NCI-H2196 (cell line): ENCODE results near the gene SULF2.
"Not testable (repeated sequence)": the region's sequence is repeated elsewhere in the genome, so short reads cannot be mapped to it uniquely, and the experiment has no call there.

Experiments used
- DNase-seq: peaks from one replicate; lab custom pipeline; 2025; ENCODE audit not compliant: unreplicated experiment; lab: John Stamatoyannopoulos, UW

Gene SULF2

DNA sequence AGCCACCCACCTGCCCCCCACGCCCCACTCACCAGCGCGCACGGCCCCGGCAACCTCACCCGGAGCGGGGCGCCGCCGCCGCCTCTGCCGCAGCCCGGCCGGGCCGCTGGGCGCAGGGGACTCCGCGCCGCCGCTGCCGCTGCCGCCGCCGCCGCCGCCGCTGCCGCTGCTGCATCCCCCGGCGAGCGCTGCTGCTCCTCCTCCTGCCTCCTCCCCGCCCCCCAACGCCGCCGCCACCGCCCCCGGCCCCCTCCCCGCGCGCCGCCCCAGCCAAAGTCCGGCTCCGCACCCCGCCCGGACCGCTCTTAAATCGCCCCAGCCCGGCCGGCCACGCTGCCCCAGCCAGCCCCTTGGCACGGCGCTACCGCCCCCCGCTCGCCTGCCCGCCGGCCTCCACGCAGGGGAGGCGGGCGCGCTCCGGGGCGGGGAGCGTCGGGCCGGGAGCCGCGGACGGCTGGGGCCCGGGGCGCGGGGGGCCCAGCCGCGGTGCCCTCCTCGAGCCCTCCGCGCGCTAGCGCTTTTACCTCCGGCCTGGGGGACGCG, at the start of gene SULF2:
Gene SULF2, minus strand, starts transcription at position 171 of the 543 bp plus-strand sequence. CDS start 28,118 bp downstream, outside the sequence.
- DNase-seq: no peak

GRCh38 chr20:47831675-47832074, 46.4 kb upstream of the SULF2 start:
- not testable (repeated sequence) for DNase-seq

DNA sequence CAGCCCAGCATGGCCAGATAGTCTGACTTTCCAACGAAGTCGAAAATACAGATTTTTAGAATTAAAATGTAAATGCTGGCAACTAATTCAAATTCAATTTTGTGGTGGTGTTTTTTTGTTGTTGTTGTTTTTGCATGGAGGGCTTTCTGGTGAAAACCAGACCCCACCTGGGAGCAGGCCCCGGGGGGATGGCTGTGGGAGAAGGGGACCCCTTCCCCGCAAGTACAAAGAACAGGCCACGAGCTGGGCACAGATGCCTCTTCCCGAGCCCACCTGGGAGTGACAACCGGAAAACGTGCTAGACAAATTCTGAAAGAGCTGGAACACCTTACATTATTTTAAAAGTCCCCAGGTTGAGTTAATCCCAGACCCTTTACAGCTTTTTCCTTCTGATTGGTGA, 41.4 kb upstream of the SULF2 start:
- DNase-seq: not testable (repeated sequence)

DNA sequence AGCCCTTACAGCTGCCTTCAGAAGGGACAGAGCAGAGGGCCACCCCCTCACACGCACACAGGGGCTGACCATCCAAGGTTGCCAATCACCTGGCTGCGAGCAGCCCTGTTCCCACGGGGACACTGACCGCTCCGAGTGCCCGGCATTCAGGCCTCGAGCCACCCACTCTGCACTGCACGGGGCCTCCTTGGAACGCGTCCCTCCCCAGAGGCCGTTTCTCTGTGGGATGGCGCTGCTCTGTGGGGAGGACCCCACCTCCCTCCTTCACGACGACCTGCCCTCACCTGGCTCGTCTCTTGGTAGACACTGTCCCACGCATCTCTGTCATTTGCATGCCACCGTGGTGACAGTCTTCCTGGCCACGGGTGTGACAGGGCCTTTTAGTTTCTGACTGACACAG, 40.7 kb upstream of the SULF2 start:
- DNase-seq: not testable (repeated sequence)

DNA sequence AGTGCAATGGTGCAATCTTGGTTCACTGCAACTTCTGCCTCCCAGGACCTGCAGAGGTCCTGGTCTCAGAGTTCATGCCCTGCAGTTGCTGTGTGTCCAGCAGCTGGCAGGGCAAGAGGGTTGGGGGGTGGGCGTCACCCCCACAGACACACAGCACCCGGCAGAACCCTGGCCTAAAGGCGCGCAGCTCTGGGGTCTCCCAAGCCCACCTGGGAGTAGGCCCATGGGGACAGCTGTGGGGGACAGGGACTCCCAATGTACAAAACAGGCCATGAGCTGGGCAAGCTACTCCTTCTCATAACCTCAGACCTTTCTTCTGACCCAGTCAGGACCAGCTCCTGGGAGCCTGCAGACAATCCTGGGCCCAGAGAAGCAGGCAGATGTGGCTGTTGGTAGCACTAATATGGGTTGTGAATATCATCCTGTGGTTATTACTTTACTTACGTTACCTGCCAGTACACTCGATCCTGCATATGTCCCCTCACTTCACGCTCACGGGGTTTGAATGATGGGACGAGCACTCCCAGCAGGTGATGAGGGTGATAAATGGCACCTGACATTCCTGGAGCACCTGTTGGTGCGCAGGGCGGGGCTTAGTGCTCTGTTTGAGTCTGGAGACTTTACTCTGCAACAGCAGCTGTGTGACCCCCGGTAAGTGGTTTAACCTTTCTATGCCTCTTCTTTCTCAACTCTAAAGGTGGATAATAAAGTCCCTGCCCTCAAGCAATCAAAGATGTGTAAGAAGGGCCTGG, 39.9 kb upstream of the SULF2 start:
- DNase-seq: no peak

GRCh38 chr20:47823941-47824340, 38.7 kb upstream of the SULF2 start:
- DNase-seq: not testable (repeated sequence)

GRCh38 chr20:47821481-47822100, 36.3 kb upstream of the SULF2 start:
- no peak for DNase-seq

DNA sequence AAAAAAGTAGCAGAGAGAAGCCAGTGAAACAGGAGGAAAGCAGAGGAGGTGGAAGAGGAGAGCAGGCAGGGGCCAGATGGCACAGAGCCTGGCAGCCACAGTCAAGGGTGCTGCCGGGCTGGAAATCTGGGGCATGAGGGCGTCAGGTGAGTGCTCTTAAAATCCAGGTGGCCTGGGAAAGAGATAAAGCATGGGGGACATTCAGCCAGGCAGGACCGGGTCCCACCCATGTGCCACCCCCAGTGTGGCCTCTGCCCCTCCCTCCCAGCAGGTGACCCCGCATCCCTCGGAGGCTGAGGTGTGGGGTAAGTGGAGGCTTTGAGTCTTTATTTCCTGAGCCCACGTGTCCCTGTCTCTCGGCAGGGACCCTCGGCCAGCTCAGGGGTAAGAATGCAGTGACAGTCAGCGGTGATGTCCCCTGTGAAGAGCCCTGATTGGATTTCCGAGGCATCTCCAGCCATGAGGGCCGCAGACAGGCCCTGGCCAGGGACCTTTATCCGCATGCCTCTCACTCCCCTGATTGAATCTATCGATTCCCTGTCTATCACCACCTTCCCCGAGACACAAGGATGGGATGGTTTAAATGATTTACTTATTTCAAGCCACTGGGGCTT, 33.8 kb upstream of the SULF2 start:
- no peak for DNase-seq

GRCh38 chr20:47818466-47818865, 33.2 kb upstream of the SULF2 start:
- DNase-seq: no peak

GRCh38 chr20:47818016-47818415, 32.7 kb upstream of the SULF2 start:
- DNase-seq: no peak

GRCh38 chr20:47817573-47817972, 32.3 kb upstream of the SULF2 start:
- DNase-seq: no peak

- DNase-seq: no peak
Measured at GRCh38 chr20:47816487-47817451, 31.5 kb upstream of the SULF2 start.

DNA sequence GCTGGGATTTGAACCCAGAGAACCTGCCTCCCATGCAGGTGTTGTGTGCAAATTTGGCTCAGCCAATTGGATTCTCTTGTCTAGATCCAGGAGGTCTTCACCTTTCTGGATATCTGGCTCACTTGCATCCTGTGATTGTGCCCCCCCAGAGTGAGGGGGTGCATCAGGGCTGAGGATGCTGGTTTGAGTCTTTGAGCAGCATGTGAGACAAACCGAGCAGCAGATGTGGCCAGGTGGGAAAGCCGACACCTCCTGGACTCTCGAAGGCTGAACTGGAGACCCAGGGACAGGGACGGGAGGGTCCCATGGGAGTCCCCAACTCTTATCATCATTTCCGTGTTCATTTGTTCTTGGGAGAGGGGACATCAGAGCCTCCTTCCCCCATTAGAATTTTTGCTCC, 30.6 kb upstream of the SULF2 start:
- no peak for DNase-seq

GRCh38 chr20:47815416-47815806, 30.1 kb upstream of the SULF2 start:
- DNase-seq: no peak

DNA sequence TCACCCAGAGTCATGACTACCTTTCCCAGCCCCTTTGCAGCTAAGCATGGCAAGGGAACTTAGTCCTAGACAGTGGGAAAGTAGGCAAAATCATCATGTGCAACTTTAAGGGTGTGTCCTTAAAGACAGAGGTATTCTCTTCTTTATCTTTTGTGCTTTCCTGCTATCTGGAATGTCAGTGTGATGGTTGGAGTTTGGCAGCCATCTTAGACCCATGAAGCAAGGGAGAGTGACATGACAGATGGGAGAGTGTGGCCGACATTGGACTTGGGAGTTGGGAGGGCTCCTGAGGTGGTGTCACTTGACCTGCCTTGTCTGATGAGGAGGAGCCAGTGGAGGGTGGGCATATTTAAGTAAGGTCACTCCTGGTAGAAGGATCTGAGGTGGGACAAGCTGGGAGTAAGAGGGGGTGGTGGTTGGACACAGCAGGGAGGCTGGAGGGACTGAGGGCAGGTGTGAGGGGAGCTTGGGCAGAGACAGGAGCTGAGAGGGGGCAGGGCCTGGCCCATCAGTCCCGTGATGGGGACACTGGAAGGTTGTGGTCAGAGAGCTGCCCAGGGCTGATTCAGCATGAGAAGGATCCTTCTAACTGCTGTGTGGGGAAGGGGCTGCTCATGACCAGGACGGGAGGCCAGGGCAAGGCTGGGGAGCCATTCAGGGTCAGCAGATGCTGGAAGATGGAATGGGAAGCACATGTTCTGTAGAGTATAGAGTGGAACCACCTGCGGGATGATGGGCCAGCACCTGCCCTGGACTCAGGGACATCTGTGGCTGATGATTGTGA, 29.5 kb upstream of the SULF2 start:
- DNase-seq: no peak

DNA sequence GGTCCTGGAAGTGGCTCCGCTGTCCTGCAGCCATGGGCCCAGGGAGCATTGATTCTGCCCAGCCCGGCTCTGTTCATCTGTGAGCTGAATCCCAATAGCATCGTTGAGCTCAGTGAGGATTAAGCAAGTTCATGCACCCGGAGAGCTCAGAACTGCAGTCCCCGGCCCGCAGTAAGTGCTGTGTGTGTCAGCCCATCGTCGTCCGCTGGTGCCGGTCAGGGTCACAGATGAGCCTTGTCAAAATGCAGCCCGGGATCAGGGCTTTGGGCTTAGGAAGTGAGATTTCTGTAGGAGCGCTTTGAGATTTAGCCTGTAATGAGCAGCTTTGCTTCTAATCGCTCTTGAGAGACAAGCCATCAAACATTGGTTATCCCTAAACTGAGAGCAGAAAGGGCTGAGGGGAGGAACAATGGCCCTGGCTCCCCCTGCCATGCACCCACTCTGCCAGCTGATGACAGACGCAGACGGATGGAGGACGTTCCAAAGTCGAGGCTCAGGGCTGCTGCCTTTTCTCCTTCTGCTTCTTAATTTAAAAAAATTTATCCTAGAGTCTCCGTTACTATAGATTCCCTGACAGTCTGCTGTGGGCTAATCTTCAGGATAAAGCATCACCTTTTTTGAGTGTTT, 25.6 kb upstream of the SULF2 start:
- DNase-seq: no peak

GRCh38 chr20:47810116-47810677, 24.9 kb upstream of the SULF2 start:
- DNase-seq: no peak

DNA sequence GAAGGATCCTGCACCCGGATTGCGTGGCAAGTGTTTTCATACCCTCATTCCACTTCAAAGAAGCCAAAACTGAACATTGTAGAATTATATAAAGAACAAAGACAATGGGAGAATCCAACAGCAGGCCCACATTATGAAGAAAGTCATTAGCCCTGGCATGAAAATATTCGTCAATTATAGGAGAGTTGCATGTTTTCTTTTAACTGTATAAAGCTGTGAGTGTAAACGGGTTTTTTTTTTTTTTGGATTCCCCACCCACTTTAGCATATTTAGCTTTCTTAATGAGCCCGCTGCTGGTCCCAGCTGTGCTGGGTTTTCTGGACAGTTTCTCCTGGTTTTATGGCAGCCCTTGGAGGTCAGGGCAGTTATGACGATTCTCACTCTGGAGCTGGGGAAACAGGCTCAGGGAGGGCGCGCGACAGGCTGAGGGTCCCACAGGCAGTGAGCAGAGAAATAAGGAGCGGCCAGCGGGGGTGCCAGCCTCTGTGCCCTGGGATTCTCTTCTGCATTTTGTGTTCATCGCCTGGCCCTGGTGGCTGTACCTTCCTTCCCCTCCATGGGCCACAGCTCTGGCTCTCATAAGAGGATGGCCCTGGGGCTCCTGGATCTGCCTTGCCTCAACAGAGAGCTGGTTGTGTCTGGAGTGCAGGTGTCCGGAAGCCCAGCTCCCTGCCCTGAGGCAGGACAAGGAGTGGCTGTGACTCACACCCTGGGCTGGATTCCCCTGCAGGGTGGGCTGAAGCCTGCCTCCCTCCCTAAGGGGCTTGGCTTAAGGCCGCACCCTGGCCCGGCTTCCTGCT, 24.1 kb upstream of the SULF2 start:
- DNase-seq: no peak
